ENCODE measurements around the gene S100A4. TPM values are rescaled to one million over a fixed set of nuclear protein-coding genes. Genes with fewer than 3 reads are reported as not detected.

The S100A4 gene
- total RNA-seq, 1 donor from 2014 or later: 137 TPM

DNA sequence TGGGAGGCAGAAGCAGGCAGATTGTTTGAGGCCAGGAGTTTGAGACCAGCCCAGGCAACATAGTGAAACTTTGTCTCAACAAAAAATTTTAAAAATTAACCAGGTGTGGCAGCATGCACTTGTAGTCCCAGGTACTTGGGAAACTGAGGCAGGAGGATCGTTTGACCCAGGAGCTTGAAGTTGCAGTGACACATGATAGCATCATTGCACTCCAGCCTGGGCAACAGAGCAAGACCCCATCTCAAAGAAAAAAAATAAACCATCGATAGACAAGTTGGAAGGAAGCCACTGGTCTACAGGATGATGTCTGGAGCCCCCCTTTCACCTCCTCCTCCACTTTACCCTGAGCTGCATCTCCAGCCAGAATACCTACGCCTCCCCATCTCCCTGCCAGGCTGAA, 26.4 kb downstream of the S100A4 start:
- H3K4me3 ChIP-seq: no peak overlapping the region
- intact Hi-C loops (cut with micrococcal nuclease): loop anchor here (10.0 kb wide), 1 partner anchor 46 kb away; the partner anchor contains the start of gene S100A2

DNA sequence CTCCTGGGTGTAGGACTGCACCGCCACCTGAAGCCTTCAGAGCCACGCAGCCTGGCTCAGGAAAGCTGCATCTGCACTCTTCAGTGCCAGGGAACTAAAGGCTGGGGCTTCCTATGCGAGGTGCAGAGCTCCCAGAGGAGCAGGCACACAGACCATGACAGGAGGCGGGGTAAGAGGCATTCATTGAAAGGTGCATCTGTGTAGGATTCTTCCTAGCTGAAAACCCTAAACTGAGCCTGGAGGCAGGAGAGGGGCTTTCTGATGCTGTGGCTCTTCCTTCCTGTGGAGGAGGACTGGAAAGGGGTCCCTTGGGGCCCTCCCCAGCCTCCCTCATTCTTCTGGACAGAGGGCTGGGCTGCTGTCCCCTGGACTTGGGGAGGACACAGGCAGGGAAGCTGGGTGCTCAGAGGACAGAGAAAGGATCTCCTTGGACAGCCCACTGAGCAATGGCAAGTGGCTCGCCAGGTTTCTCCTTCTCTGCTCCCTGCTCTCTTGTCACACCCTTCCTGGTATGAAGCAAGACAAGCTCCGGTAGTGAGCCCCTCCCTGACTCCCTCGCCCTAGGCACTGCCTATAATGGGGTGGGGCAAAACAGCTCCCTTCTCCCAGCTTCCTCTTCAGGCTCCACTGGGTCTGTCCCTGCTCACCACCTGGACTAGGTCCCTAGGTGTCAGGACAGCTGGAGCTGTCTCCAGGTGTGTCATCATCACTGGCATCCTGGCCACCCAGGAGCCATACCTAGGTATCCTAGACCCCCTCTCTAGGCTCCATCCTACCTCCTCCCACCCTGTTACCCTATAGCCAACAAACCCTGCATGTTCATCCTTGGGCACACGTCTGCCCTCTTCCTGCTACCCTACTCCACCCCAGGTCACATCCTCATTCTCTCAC, 29.9 kb downstream of the S100A4 start:
- DNase-seq: no peak
- H3K4me3 ChIP-seq: no peak overlapping the region
- no peaks in the 10 kb centered on the region for H3K9me3 ChIP-seq (replicated peaks)
- H3K27ac ChIP-seq (replicated peaks): no peak overlapping the region
- TF ChIP-seq, protein P1, sequence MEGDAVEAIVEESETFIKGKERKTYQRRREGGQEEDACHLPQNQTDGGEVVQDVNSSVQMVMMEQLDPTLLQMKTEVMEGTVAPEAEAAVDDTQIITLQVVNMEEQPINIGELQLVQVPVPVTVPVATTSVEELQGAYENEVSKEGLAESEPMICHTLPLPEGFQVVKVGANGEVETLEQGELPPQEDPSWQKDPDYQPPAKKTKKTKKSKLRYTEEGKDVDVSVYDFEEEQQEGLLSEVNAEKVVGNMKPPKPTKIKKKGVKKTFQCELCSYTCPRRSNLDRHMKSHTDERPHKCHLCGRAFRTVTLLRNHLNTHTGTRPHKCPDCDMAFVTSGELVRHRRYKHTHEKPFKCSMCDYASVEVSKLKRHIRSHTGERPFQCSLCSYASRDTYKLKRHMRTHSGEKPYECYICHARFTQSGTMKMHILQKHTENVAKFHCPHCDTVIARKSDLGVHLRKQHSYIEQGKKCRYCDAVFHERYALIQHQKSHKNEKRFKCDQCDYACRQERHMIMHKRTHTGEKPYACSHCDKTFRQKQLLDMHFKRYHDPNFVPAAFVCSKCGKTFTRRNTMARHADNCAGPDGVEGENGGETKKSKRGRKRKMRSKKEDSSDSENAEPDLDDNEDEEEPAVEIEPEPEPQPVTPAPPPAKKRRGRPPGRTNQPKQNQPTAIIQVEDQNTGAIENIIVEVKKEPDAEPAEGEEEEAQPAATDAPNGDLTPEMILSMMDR (IDR thresholded peaks at IDR 0.05; ENCODE audit: borderline replicate concordance): no peak
- H3K36me3 ChIP-seq: no peaks in the 10 kb centered on the region
- H3K27me3 ChIP-seq (ENCODE audit: low read depth): no peaks in the 10 kb centered on the region
- intact Hi-C loops (cut with micrococcal nuclease): loop anchor here (10.0 kb wide), 1 partner anchor 49 kb away; the partner anchor contains the start of gene S100A2
- H3K4me1 ChIP-seq: peaks cover 18% of the 10 kb centered on the region

More for the DNA sequence above, 26.4 kb downstream of the S100A4 start:
- no peak for DNase-seq
- peaks cover 12% of the 10 kb centered on the region for H3K4me1 ChIP-seq
- no peak overlapping the region for H3K27ac ChIP-seq (replicated peaks)
- TF ChIP-seq, protein P1 (IDR thresholded peaks at IDR 0.05; ENCODE audit: borderline replicate concordance): no peak
- no peaks in the 10 kb centered on the region for H3K27me3 ChIP-seq (ENCODE audit: low read depth)
- H3K36me3 ChIP-seq: no peaks in the 10 kb centered on the region
- no peaks in the 10 kb centered on the region for H3K9me3 ChIP-seq (replicated peaks)

DNA sequence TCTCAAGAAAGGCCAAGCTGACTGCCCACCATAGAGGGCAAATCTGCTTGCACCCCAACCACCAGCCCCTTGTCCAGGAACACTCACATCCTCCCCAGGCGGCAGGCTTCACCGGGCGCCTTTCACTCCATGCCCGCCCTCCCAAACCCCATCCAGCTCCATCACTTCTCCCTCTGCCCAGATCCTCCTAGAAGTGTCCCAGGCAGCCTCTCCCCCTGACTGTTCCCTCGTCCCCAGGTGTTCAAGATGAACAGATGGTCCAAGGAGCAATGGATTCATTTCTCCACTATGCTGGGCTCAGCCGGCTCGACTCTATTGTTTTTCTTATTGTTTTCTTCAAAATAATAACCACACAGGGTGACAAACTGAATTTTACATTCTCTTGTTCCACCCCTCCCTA, 31.9 kb downstream of the S100A4 start:
- TF ChIP-seq, protein P1 (IDR thresholded peaks at IDR 0.05; ENCODE audit: borderline replicate concordance): no peak
- intact Hi-C loops (cut with micrococcal nuclease): loop anchor here (10.0 kb wide), 1 partner anchor 51 kb away; the partner anchor contains the start of gene S100A2

DNA sequence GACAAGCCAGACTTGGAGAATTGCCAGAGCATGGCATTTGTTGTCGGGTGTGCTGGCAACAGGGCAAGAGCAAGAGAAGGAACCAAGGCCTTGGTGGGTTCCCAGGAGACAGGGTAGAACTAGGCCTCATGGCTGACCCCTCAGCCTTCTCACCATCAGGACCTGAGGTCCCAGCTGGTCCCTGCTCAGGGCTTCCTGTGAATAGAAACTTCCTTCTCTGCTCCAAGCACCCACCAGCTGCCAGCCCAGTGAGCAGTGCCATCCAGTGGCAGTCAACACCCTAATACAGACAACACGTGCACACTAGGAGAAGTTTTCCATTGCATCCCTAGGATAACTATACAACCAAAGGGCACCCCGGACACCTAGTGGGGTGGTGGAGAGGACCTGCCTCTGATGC, 32.6 kb downstream of the S100A4 start:
- no peak for DNase-seq
- Histone ChIP-seq H3K36me3 (no peaks in the 10 kb centered on the region), H3K4me1 (peaks cover 18% of the 10 kb centered on the region), H3K27ac (replicated peaks) (no peak overlapping the region), H3K4me3 (no peak overlapping the region), H3K9me3 (replicated peaks) (no peaks in the 10 kb centered on the region), H3K27me3 (ENCODE audit: low read depth) (no peaks in the 10 kb centered on the region)
- TF ChIP-seq, protein P1 (IDR thresholded peaks at IDR 0.05; ENCODE audit: borderline replicate concordance): peak; percentile 19
- intact Hi-C loops (cut with micrococcal nuclease): loop anchor here (10.0 kb wide), 1 partner anchor 52 kb away; the partner anchor contains the start of gene S100A2

More for the DNA sequence above, 31.9 kb downstream of the S100A4 start:
- Histone ChIP-seq H3K27ac (replicated peaks) (no peak overlapping the region), H3K36me3 (no peaks in the 10 kb centered on the region), H3K4me3 (no peak overlapping the region), H3K9me3 (replicated peaks) (no peaks in the 10 kb centered on the region), H3K4me1 (peaks cover 18% of the 10 kb centered on the region), H3K27me3 (ENCODE audit: low read depth) (no peaks in the 10 kb centered on the region)
- no peak for DNase-seq

DNA sequence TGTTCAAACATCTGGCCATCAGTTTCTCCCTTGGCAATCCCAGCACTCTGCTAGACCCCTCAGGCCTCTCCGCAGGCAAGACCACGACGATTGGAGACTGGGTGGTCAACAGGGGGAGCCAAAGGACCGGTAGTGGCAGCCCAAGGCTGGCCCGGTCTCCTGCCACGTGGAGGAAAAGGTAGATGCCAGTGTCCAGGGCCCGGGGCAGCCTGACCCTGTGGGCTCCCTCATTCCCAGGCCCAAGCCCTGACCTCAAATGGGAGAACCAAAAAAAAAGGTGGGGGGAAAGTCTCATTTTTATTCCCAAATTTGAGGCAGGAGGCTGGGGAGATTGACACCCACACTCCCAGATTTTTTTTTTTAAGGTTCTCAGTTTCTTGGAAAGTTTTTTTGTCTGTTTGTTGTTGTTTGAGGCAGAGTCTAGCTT, 34.6 kb downstream of the S100A4 start:
- peak; percentile 81 for DNase-seq
- Histone ChIP-seq H3K36me3 (no peaks in the 10 kb centered on the region), H3K9me3 (replicated peaks) (no peaks in the 10 kb centered on the region), H3K27me3 (ENCODE audit: low read depth) (no peaks in the 10 kb centered on the region), H3K4me1 (peaks cover 35% of the 10 kb centered on the region), H3K4me3 (no peak overlapping the region), H3K27ac (replicated peaks) (no peak overlapping the region)
- TF ChIP-seq, protein P1 (IDR thresholded peaks at IDR 0.05; ENCODE audit: borderline replicate concordance): peak; percentile 95
- intact Hi-C loops (cut with micrococcal nuclease): loop anchor here (10.0 kb wide), 1 partner anchor 54 kb away; the partner anchor contains the start of gene S100A2

All from left ventricle myocardium inferior (tissue), 1 donor.